Breast epithelium (tissue), 3 donors: ENCODE data around the gene PPP1R18.

ENCODE experiments used
- POLR2A ChIP-seq: fragments of 450-650 bp; IDR thresholded peaks from one replicate; pipeline ENCODE4 v1.6.1; 2016; ENCODE audit warnings: antibody characterized with exemption, mild to moderate bottlenecking, moderate library complexity
- POLR2AphosphoS5 ChIP-seq, 3 donors: sonication (generic); formaldehyde crosslinking; IDR thresholded peaks; one replicate each; pipeline ENCODE4 v1.6.1; 2017; ENCODE audit warnings: antibody characterized with exemption in 3 of 3
- TF ChIP-seq, protein P1 (sequence below), 3 donors: fragments of 450-650 bp; IDR thresholded peaks; one replicate each; pipeline ENCODE4 v1.5.1; 2016 to 2017; ENCODE audit warnings: antibody characterized with exemption in 3 of 3, mild to moderate bottlenecking in 3 of 3, moderate library complexity in 3 of 3

DNA sequence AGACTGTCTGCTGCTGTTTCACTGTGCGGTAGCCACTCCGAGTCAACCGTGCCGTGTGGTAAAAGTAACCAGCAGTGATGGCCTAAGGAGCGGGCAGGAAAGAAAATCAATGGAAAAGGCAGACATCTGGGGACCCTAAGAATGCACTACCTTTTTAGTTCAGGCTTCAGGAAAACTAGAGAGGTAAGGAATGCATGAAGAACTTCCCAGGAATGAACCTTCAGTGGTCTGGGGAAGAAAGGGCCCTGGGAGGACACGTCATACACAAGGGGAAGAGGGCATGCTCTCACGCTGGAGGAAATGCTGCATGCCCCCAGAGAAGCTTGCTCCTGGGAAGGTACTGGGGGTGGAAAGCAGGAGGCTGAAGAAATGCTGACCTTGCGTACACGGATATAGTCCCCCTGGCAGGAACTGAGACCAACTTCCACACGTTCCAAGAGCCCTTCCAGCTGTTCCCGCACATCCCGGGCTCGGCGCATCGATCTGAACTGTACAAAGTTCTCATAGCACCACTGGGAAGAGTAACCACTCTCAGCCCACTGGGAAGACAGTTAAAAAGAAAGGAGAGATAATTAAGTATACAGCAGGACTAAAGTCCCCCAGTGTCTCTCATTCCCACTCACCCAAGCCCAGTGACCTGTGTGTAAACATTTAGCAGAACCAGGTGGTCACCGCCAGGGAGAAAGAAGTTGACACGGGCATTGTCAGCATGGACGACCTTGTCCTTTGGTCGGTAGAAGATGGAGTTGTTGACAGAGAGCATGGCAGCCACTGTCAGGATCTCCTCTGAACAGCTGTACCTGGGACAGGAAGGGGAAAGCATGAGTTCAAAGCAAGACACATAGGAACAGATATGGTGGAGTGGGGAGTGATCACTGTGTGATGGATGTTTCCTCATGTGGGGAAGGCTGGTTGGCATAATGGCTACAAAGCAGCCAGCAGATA lies 31.4 kb downstream of the PPP1R18 start:
- TF ChIP-seq, protein P1, sequence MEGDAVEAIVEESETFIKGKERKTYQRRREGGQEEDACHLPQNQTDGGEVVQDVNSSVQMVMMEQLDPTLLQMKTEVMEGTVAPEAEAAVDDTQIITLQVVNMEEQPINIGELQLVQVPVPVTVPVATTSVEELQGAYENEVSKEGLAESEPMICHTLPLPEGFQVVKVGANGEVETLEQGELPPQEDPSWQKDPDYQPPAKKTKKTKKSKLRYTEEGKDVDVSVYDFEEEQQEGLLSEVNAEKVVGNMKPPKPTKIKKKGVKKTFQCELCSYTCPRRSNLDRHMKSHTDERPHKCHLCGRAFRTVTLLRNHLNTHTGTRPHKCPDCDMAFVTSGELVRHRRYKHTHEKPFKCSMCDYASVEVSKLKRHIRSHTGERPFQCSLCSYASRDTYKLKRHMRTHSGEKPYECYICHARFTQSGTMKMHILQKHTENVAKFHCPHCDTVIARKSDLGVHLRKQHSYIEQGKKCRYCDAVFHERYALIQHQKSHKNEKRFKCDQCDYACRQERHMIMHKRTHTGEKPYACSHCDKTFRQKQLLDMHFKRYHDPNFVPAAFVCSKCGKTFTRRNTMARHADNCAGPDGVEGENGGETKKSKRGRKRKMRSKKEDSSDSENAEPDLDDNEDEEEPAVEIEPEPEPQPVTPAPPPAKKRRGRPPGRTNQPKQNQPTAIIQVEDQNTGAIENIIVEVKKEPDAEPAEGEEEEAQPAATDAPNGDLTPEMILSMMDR (IDR thresholded peaks at IDR 0.05) = no peak
- no peak for TF ChIP-seq POLR2AphosphoS5 (IDR thresholded peaks at IDR 0.05)
- no peak for TF ChIP-seq POLR2A
